Glomerular visceral epithelial cell (primary cell): ENCODE results near the gene OR2V1.
"Not testable (repeated sequence)": the region's sequence is repeated elsewhere in the genome, so short reads cannot be mapped to it uniquely, and the experiment has no call there.

Experiments used
- DNase-seq: peaks from one replicate; pipeline ENCODE4 v3.0.0-alpha.2; 2016; ENCODE audit errors: extremely low spot score

OR2V1 gene

DNA sequence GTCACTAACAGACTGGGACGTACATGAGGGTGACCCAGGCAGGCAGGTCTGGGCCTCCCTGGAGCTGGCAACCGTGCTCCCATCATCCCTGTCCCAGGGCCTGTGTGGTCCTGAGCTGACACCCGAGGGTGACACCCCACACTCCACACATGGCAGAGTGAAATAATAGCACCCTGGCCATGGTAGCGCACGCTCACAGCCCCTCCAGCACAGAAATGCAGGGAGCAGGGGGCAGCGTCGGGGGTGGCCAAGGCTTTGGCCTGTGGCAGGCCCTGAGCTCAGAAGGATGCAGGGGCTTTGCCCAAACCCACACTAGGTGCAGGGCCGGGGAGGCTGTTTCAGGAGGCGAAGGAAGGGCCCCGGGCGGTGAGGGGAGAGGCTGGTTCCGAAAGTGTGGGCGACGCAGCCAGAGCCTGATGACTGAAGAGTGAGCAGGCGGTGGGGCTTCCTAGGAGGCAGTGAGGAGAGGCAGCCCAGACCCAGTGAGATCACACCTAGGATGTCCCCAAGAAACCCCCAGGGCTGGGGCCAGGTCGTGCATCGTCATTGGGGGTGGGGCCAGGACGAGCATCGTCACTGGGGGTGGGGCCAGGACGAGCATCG is 29.3 kb upstream of the OR2V1 start:
- no peak for DNase-seq

DNA sequence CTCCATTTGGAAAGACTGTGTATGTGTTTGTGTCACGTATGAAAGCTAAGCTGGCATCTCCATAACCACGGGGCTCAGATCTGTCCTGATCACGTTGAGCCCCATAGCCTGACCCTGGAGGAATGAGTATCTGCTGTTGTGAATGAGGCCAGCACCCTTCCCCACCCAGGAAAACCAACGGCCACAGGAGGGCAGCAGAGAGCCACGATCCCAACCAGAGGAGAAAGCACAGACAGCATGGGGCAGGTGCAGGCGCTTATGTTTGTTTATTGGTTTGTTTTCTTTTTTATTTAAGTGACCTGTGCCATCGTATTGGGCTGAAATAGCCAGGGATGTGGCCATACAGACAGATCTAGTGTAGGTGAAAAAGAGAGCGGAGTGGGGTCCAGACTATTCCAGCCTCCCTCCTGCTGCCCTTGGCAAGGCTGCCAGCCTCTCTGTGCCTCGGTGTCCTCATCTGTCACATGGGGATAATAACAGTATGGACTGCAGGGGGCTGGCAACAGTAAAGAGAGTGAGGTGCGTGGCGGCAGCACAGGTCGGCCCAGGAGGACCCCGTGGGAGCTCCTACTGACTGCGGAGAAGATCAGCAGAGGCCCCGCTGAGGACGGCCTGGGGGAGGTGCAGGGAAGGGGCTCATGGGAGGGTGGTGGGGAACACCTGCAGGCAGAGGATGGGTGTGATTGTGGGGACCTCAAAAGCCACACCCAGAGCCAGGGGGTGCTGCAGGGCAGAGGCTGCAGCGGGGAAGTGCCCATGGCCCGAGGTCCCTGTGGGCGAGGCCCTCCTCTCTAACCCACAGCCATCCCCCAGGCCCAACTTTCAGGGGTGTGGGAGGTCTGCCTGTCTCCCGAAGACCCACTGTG is 28.6 kb upstream of the OR2V1 start:
- DNase-seq, result peak; percentile 86

DNA sequence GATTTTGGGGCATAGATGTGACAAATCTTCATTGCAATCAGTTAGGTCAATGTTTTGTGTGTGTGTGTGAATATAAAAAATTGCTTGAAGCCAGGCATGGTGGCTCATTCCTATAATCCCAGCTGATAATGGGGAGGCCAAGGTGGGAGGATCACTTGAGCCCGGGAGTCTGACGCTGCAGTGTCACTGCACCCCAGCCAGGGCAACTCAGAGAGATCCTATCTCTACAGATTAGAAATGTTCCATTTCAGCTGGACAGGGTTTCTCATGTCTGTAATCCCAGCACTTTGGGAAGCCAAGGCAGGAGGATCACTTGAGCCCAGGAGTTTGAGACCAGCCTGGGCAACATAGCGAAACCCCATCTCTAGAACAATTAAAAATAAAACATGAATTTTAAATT is 27.9 kb upstream of the OR2V1 start:
- DNase-seq, result no peak

DNA sequence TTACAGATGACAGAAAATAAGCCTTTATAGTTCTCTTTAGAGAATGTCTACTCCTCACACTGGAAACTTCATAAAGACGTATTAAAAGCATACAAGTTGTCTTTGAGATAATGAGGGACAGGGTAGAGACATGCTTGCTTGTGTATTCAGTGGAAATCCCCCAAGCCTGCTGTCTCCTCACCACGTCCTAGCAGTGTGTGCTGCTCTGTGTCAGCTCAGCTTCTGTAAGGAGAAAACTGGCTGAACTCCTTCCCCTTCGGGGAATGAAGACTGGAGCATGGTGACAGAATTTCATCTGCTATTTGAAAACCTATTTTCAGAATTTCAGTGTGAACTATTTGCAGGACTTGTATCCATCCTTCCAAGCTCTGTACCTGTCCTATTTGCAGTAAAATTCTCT is 25.8 kb upstream of the OR2V1 start:
- no peak for DNase-seq

DNA sequence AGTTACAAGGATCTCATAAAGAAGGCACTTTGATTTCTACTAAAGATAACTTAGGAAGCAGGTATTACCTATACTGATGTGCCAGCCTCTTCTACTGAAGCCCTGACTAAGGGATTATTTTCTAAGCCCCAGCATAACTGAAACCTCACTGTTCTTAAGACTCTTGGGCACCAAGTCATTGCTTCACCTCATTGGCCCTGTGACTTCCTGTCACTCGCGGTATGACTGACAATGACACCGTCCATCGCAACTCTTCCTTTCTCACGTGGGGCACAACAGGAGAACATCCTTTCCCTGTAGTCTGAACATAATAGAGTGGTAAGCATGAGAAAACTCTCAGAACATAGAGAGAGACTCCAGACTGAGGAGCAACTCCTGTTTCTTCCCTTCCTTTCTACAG is 22.8 kb upstream of the OR2V1 start:
- DNase-seq, result no peak

DNA sequence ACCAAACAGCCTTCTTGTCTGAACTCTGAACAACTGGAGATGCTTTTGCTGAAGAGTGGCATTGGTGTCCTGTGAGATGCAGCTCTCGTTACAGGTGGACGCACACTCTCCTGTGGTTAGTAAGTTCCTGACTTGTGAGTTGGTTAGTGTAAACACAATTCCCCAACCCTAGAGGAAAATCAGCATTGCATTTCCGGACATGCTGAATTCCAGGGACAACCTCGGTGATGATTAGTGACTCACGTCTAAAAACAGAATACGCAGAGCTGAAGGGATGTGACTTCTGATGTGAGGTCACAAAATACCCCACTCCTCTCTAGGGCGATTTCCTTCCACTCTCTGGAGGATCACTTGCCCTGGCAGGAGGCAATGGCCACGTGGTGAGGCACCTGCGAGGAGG is 21.4 kb upstream of the OR2V1 start:
- peak; percentile 59 for DNase-seq

DNA sequence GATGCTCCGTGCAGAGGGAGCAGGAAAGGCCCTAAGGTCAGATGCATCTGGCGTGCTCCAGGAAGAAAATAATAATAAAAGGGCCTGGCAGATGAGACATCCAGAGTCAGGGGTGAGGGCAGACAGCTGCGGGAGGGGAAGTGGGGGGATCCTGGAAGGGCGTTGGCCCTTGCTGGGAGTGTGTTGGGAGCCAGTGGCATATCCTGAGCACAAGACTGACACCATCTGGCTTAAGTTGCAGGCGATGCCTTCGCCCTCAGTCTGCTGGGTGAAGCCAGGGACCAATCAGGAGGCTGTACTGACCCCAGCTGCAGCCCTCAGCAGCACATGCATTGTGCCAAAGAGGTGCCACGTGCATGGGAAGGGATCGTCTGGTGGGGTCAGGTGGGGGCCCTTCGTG is 20.2 kb upstream of the OR2V1 start:
- no peak for DNase-seq

DNA sequence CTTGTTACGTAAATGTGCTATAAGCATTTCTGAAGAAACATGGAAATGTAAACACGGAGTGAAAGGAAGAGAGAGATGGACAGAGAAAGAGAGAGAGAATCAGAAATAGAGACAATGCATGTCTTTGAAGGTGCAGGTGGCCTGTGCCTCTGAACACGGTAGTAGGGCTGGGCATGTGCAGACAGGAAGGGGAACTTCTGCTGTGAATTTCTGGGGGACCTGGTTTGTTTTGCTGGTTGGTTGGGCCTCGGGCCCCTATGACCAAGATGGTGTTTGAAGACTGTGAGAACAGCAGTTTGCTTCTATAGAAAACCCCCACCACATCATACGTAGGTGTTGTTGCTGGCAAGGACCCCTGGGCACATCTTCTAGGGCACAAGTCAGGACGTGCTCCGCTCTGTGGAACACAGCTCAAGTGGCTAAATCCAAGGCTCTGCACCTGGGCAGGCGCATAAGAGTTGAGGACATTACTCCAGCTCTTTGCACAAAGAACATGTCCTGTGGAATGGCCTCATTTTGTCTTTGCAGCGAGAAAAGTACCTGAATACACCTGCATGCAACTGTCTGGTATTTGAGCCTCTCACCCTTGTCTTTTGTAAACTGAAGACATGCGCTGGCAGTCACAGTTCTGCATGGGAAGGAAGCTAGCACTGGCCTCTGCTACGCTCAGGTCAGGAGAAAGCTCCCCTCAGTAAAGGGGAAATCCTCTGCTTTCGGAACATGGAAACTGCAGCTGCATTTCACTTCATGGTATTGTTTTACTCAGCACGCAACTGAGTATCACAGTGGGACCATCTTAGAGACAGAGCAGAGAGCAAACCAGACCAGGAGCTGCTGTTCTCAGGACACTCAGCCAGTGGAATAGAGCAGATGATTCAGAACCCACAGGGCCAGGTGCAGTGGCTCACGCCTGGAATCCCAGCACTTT is 19.1 kb upstream of the OR2V1 start:
- DNase-seq, result no peak

DNA sequence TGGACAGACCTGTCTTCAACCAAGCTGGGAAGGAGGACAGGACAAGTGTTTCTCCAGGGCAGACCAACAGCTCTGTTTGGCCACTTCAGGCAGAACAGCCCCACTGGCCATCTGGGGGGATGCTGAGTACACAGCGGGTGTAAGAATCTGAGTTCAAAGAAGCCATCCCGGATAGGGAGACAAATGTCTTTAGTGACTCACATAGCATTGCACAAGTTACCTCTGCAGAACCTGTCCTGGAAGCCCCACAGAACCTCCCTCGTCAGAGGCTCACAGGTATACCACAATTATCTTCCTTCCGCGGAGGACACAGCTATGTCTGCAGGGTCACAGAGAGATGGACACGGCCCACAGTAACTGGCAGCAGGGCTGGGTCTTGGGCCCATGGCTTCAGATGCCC is 18.4 kb upstream of the OR2V1 start:
- DNase-seq, result no peak

DNA sequence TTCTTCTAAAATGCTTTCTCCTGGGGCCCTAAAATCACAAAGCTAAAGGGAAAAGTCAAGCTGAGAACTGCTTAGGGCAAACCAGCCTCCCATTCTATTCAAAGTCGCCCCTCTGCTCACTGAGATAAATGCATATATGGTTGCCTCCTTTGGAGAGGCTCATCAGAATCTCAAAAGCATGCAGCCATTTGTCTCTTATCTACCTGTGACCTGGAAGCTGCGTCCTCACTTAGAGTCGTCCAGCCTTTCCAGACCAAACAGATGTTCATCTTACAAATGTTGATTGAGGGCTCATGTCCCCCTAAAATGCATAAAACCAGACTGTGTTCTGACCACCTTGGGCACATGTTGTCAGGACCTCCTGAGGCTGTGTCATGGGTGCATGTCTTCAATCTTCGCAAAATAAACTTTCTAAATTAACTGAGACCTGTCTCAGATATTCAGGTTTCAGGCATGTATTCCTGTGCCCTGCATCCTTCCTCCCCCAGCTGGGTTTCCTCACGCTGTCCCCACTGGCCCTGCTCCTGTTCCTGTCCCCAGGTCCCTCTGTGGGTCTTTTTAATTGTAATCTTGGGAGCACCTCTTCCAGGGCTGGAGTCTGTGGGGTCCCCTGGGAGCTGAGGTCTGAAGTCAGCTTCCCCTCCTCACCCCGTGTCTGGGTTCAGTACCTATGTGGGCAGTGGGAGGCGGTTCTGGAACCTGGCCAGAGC is 16.1 kb upstream of the OR2V1 start, which contains the start of gene OR2V2:
OR2V2 (plus strand) TSS at position 660 of the 710 bp plus-strand sequence. CDS start 7,357 bp downstream, outside the sequence.
- not testable (repeated sequence) for DNase-seq

DNA sequence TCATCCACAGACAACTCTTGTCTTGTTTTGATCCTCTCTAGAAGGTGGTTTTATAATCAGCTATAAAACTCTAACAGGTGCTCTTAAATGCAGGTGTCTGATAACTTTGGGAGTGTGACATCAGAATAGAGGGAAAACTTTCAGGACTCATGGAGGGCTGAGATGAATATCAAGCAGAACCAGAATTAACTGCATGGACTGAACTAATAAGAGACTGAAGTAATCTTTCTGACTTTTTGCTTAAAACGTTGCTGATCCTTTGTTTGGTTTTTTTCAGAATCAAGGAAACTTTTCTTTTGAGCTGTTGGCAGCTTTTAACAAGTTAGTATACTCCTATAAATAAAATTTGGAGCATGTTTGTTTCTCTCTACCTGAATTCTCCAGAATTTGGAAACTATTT is 14.2 kb upstream of the OR2V1 start:
- no peak for DNase-seq

DNA sequence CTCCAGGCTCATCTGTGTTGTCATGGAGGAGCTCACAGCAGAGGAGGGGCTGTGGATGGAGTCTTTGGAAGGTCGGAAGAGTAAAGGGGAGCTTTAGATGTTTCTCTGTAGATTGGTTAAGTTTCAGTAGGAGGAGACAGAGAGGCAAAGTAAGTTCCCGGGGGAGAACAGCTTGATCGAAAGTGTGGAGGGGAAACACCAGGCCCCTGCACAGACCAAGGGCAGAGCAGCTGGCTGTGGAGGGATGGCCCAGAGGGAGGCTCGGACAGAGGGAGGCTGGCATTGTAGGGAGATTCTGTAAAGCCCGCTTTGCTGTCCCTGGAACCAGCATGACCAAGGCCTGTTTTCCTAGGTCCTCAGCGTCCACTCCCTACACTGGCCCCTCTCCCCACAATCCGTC is 11.1 kb upstream of the OR2V1 start:
- no peak for DNase-seq

DNA sequence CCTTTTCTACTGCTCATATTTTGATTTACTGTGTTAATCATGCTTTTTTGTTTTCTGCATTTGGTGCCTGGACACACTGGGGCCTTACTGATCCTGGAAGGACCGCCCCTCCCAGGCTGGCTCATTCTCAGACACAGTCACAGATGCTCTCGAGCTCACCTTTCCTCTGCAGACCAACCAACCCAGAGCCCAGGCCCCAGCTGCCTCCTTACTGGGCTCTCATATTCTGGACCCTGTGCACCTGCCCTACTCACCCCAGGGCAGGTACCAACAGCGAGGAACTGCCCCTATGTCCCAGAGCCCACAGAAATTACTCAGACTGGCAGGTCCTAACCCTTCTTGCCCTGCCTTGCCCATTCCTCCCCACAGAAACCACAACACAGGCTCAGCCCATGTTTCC is 9.8 kb upstream of the OR2V1 start:
- no peak for DNase-seq

DNA sequence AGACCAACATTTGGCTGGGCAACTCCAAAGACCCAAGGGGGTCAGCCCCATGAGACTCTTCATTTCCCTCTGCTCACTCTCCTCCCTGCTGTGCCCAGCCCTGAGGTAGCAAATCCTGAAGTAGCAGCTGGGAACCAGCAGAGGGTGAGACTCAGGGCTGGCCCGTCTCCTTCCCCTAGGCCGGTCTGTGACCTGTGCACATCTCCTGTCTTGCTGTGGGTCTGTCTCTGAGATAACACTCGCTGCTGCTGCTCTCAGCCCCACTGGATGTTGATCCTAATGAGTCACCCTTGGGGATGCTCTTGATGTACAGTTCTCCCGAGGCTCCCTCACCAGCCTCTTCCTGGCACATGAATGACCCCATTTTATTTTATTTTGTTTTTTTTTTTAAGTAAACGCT is 7.3 kb upstream of the OR2V1 start:
- DNase-seq, result peak; percentile 30

DNA sequence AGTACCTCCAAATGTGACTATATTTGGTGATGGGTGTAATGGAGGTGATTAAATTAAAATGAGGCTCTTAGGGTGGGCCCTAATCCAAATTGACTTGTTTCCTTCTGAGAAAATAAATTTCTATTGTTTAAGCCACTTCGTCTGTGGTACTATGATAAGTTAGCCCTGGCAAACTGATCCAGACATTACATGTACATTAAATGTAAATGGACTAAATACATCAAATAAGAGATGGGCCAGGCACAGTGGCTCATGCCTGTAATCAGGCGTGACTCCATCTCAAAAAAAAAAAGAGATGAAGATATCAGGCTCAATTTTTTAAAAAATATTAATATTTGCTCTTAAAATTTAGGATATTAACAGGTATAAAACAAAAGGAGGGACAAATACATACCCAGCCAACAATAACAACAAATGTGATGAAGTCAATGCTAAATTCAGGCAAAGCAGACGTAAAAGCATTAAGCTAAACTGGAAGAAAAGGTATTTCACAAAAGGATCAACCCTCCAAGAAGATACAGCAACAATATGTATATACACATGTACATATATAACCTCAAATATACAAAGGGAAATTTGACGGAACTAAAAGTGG is 5.5 kb upstream of the OR2V1 start:
- DNase-seq, result no peak

DNA sequence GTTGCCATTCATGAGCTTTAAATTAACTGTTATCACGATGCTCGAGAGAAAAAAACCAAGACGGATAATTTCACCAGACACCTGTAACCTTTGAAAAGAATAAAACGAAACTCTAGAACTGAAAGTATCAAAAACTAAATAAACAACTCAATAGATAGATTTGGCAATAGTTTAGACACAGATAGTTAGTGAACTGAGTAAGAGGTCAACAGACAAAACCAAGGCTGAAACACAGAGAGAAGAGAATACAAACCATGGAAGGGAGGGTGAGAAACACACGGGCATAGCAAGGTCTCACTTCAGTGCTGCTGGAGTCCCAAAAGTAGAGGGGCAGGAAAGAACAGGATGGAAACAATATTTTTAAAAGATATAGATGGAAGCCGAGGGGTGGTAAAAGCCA is 3.3 kb upstream of the OR2V1 start:
- DNase-seq, result no peak

DNA sequence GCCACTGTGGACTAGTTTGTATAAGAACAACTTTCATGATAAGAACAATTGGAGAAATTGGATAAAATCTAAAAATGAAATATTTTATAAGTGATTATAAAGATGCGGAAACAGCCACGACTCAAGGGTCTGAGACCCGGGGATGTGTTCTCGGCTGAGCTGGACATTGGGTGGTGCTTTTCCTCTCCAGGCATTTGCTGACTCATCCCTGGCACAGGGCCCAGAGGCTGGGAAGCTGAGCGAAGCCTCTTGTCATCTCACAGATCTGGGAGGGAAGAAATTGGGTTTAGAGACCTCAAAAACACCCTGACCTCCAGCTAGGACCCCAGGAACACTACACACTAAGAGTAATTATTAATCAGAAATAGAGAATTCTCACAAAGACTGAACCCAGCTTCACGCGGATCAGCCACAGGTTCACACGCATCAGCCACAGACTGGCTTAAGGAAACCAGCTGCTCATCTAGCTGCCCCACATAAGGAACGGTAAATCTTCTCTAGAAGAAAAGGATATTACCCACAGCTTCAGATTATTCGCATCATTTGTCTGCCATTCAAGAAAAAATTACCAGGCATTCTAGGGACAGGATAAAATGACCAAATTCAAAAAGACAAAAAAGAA is 2.8 kb upstream of the OR2V1 start:
- DNase-seq, result peak; percentile 84

DNA sequence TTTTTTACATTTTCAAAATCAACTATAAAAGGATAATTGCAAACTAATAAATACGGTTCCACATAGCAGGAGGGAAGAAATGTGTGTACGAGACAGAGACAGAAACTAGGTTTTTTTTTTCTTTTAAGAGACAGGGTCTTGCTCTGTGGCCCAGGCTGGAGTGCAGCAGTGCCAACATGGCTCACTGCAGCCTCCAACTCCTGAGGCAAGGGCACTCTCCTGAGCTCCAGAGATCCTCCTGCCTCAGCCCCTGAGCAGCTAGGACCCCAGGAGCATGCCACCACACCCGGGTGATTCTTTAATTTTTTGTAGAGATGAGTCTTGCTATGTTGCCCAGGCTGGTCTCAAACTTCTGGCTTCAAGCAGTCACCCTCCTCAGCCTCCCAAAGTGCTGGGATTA is 2.1 kb upstream of the OR2V1 start:
- no peak for DNase-seq

DNA sequence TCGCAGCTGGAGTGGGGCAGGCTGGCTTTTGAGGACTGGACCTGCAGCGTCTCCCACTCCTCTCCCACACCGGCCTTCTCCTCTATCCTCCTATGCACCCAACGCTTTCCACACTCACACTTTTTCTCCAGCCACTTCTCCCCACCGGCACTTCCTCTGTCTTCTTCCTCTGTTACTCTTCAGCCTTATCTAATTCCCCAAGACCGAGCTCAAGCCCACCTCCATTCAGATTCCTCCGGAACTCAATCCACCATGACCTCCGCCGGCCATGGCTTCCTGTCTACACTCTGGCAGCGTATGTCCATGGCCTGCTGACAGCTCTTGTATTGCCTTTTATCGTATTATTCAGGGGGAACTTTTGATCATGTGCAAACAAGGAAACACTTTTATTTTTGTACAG is 545 bp upstream of the OR2V1 start:
- no peak for DNase-seq

DNA sequence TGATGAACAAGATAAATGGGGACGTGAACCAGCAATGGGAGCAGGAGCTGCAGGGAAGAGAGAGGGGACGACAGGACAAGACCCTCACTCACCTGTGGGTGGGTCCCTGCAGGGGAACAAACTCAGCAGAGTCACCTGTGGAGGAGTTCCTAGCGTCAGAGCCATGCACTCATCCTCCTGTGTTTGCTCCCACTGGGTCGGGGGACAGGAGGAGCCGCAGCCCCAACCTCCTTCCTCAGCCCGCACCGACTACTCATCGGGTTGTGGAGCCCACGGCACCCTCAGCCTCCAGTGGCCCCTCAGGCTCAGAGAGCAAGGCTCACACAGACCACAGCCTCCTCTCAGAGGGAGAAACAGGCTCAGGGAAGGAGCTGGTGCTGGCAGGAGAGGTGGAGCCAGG is 888 bp downstream of the OR2V1 start:
- DNase-seq, result not testable (repeated sequence)

DNA sequence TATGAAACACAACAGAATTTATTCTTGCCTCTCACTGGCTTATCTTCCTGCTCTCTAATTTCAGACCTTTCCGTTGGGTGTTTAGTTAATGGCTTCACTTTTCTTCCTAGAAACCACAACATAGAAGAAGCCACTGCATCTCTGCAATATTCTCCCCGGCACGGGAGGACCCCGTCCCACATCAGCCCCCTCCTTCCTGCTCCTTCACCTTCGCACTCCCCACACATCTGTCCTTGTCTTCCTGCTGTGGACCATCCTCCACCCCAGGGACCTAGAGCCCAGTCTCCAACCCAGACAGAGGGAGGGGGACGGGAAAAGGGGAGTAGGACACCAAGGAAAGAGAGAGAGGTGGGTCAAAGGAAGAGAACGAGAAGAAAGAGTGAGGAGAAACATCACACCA is 1.4 kb downstream of the OR2V1 start:
- no peak for DNase-seq
